IMR-90 (cell line): ENCODE results near the gene OR51G2. TPM values are rescaled to one million over a fixed set of nuclear protein-coding genes. Genes with fewer than 3 reads are reported as not detected.

Source experiments
- ATAC-seq: fragments of 200-7000 bp; cut with Tn5 transposase; 2 replicates; pipeline ENCODE4 v1.9.1; 2020; ENCODE audit warnings: low read depth, mild to moderate bottlenecking, moderate library complexity
- BruUV-seq: library from RNA; stranded (reverse); fragments of 400-500 nt; replicated peaks from 2 replicates; lab custom pipeline; 2021; lab: Mats Ljungman, UMichigan
- CTCF ChIA-PET: fragments of 300-600 bp; formaldehyde crosslinking; extraction: SDS; loops from one replicate; lab custom pipeline; 2021; ENCODE audit warnings: antibody characterized with exemption; lab: Yijun Ruan, JAX
- POLR2A ChIA-PET: fragments of 300-600 bp; sonication (Branson Sonifier 250); formaldehyde crosslinking; loops from one replicate; lab custom pipeline; 2022; ENCODE audit warnings: antibody characterized with exemption; ENCODE audit not compliant: unreplicated experiment; lab: Charles Lee
- DNase-seq: peaks from one replicate; pipeline ENCODE4 v3.0.0; 2013
- H2AFZ ChIP-seq: replicated peaks from 2 replicates; pipeline ENCODE3; 2013; ENCODE audit warnings: low read length, mild to moderate bottlenecking; ENCODE audit not compliant: poor library complexity
- H2AK5ac ChIP-seq: 2 replicates; pipeline ENCODE4 v1.6.1; 2013; ENCODE audit warnings: low read depth, low read length, inconsistent platforms
- H2AK9ac ChIP-seq: replicated peaks from 2 replicates; pipeline ENCODE3; 2013; ENCODE audit warnings: mild to moderate bottlenecking, low read depth, low read length, moderate library complexity; ENCODE audit not compliant: poor library complexity
- H2BK120ac ChIP-seq: 2 replicates; pipeline ENCODE4 v1.6.1; 2013; ENCODE audit warnings: low read depth, low read length, inconsistent platforms
- H2BK15ac ChIP-seq: 3 replicates; pipeline ENCODE4 v1.6.1; 2013; ENCODE audit warnings: low read depth, low read length, inconsistent platforms
- H2BK20ac ChIP-seq: 2 replicates; pipeline ENCODE4 v1.6.1; 2013; ENCODE audit warnings: low read depth, mild to moderate bottlenecking, inconsistent platforms, low read length, moderate library complexity
- H2BK5ac ChIP-seq: 2 replicates; pipeline ENCODE4 v1.6.1; 2013; ENCODE audit warnings: mild to moderate bottlenecking, low read depth, low read length, inconsistent platforms; ENCODE audit not compliant: poor library complexity, severe bottlenecking
- H3K14ac ChIP-seq: replicated peaks from 2 replicates; pipeline ENCODE4 v1.6.1; 2013; ENCODE audit warnings: low read depth, low read length, inconsistent platforms
- H3K18ac ChIP-seq: 2 replicates; pipeline ENCODE4 v1.6.1; 2013; ENCODE audit warnings: low read depth, low read length, control low read depth
- H3K23ac ChIP-seq: 2 replicates; pipeline ENCODE4 v1.6.1; 2013; ENCODE audit warnings: low read depth, low read length, inconsistent platforms
- H3K27ac ChIP-seq: 2 replicates; pipeline ENCODE4 v1.5.1; 2013; ENCODE audit warnings: mild to moderate bottlenecking, control low read depth, low read length; ENCODE audit not compliant: insufficient read depth
- H3K27me3 ChIP-seq: 2 replicates; pipeline ENCODE4 v1.6.1; 2013; ENCODE audit warnings: low read length; ENCODE audit not compliant: control insufficient read depth, insufficient read depth
- H3K36me3 ChIP-seq: 2 replicates; pipeline ENCODE4 v1.6.1; 2013; ENCODE audit warnings: low read length, mixed read lengths; ENCODE audit not compliant: control insufficient read depth, insufficient read depth
- H3K4ac ChIP-seq: 2 replicates; pipeline ENCODE4 v1.6.1; 2013; ENCODE audit warnings: low read depth, low read length, inconsistent platforms
- H3K4me1 ChIP-seq: 2 replicates; pipeline ENCODE4 v1.6.1; 2013; ENCODE audit warnings: low read length, mixed read lengths; ENCODE audit not compliant: control insufficient read depth, insufficient read depth
- H3K4me2 ChIP-seq: 2 replicates; pipeline ENCODE4 v1.6.1; 2013; ENCODE audit warnings: low read depth, mild to moderate bottlenecking, control low read depth, low read length, moderate library complexity
- H3K4me3 ChIP-seq: 2 replicates; pipeline ENCODE4 v1.5.1; 2013; ENCODE audit warnings: low read depth, mild to moderate bottlenecking, control low read depth, low read length, moderate library complexity; ENCODE audit not compliant: insufficient read depth
- H3K56ac ChIP-seq: 2 replicates; pipeline ENCODE4 v1.6.1; 2013; ENCODE audit warnings: low read length, inconsistent platforms; ENCODE audit not compliant: insufficient read depth; ENCODE audit errors: extremely low read depth
- H3K79me1 ChIP-seq, 2 experiments: 2 replicates each; pipeline ENCODE4 v1.6.1; 2013; ENCODE audit warnings: low read length in 2 of 2, inconsistent platforms in 1 of 2, low read depth in 1 of 2
- H3K9ac ChIP-seq: 2 replicates; pipeline ENCODE4 v1.6.1; 2013; ENCODE audit warnings: low read depth, low read length, control low read depth
- H3K9me1 ChIP-seq: 2 replicates; pipeline ENCODE4 v1.6.1; 2013; ENCODE audit warnings: low read length, inconsistent platforms; ENCODE audit not compliant: insufficient read depth
- H3K9me3 ChIP-seq: 2 replicates; pipeline ENCODE4 v1.6.1; 2013; ENCODE audit warnings: low read length; ENCODE audit not compliant: control insufficient read depth, insufficient read depth
- H4K20me1 ChIP-seq: 2 replicates; pipeline ENCODE4 v1.6.1; 2013; ENCODE audit warnings: low read length, inconsistent platforms; ENCODE audit not compliant: insufficient read depth
- H4K5ac ChIP-seq: 2 replicates; pipeline ENCODE4 v1.6.1; 2013; ENCODE audit warnings: mild to moderate bottlenecking, low read depth, low read length, control low read depth
- H4K8ac ChIP-seq, 2 experiments: 2 replicates each; pipeline ENCODE4 v1.6.1; 2013; ENCODE audit warnings: low read depth in 2 of 2, low read length in 2 of 2, control low read depth in 1 of 2, inconsistent platforms in 1 of 2
- H4K91ac ChIP-seq: 2 replicates; pipeline ENCODE4 v1.6.1; 2013; ENCODE audit warnings: low read depth, low read length, inconsistent platforms; ENCODE audit not compliant: insufficient read depth
- CTCF ChIP-seq: conservative IDR thresholded peaks from 2 replicates; pipeline ENCODE4 v1.5.1; 2012; ENCODE audit warnings: mild to moderate bottlenecking, low read depth, low read length, improper control_type of control experiment
- MAFK ChIP-seq: IDR thresholded peaks from 2 replicates; pipeline ENCODE4 v1.6.1; 2012; ENCODE audit warnings: low read depth, low read length, improper control_type of control experiment
- POLR2A ChIP-seq: IDR thresholded peaks from 2 replicates; pipeline ENCODE4 v1.6.1; 2012; ENCODE audit warnings: mild to moderate bottlenecking, low read depth, low read length
- RCOR1 ChIP-seq: IDR thresholded peaks from 2 replicates; pipeline ENCODE4 v1.6.1; 2012; ENCODE audit warnings: mild to moderate bottlenecking, low read length, improper control_type of control experiment; ENCODE audit not compliant: insufficient replicate concordance
- USF2 ChIP-seq: fragments of 150-350 bp; IDR thresholded peaks from 2 replicates; pipeline ENCODE4 v1.6.1; 2017; ENCODE audit warnings: mild to moderate bottlenecking, antibody characterized with exemption, low read length, low read depth
- WGBS, 2 experiments: methylation state at CpG; one replicate each; pipeline versions ENCODE4 v1.1.5 to v1.1.7; 2013; ENCODE audit warnings: missing lambda C conversion rate in 2 of 2; ENCODE audit not compliant: insufficient read length in 1 of 2; ENCODE audit errors: extremely low coverage in 2 of 2; 5-methylcytosine and 5-hydroxymethylcytosine counted together
- dilution Hi-C: fragments of 300-500 bp; cut with HindIII; formaldehyde crosslinking; loops from one replicate; pipeline ENCODE4 v1.14.3; 2018; ENCODE audit warnings: low sequenced_read_pairs; ENCODE audit not compliant: unreplicated experiment
- in situ Hi-C: fragments of 300-500 bp; cut with MboI; formaldehyde crosslinking; loops from 3 replicates; pipeline ENCODE4 v1.14.3; 2019; ENCODE audit warnings: low sequenced_read_pairs, inconsistent platforms, mixed read lengths
- intact Hi-C: fragments of 100-400 bp; cut with micrococcal nuclease; formaldehyde crosslinking; loops from 2 replicates; pipeline ENCODE4 v1.10.0; 2022
- polyA plus RNA-seq, 3 experiments: library from polyadenylated mRNA; depleted of rRNA; stranded (reverse); fragments of >200 nt; gene quantifications; 2 replicates each; pipeline ENCODE4 v1.2.3, GENCODE V29; 2012; ENCODE audit warnings: low replicate concordance in 1 of 3
- total RNA-seq: library from RNA; depleted of rRNA; stranded (reverse); fragments of >200 nt; gene quantifications from 2 replicates; pipeline ENCODE4 v1.2.3, GENCODE V29; 2012

OR51G2 gene
- total and polyA plus RNA-seq, 2 of the 4 experiments (the other 2 are of a cell fraction) = not detected

GRCh38 chr11:4865855-4866254 is 53.3 kb downstream of the OR51G2 start:
- no peak overlapping the region for H3K23ac ChIP-seq
- H3K56ac ChIP-seq = no peak overlapping the region
- H3K14ac ChIP-seq = no peak overlapping the region
- POLR2A ChIA-PET = no interaction called here
- H2BK5ac ChIP-seq = no peak overlapping the region
- no peak overlapping the region for H2BK120ac ChIP-seq
- H3K4ac ChIP-seq = no peak overlapping the region
- dilution Hi-C loops = no loop called here
- H3K4me1 ChIP-seq = no peaks in the 10 kb centered on the region
- H2BK15ac ChIP-seq = no peak overlapping the region
- CTCF ChIA-PET = no interaction called here
- BruUV-seq = no TSS peak
- H3K36me3 ChIP-seq = no peaks in the 10 kb centered on the region
- ATAC-seq (no peak), DNase-seq (no peak)
- in situ Hi-C loops = no loop called here
- no peaks in the 10 kb centered on the region for H3K79me1 ChIP-seq
- H2AK5ac ChIP-seq = no peak overlapping the region
- no peak overlapping the region for H4K5ac ChIP-seq
- intact Hi-C loops = no loop called here
- WGBS, 2 experiments = no CpG with 5 or more reads among the region's 1 CpG
- H3K4me3 ChIP-seq = no peak overlapping the region
- H3K4me2 ChIP-seq = no peak overlapping the region
- H3K27ac ChIP-seq = no peak overlapping the region
- H3K9me1 ChIP-seq = no peaks in the 10 kb centered on the region
- no peak overlapping the region for H3K9ac ChIP-seq
- no peak for TF ChIP-seq POLR2A
- TF ChIP-seq USF2 = no peak
- no peak for TF ChIP-seq MAFK
- no peak for TF ChIP-seq CTCF
- no peak for TF ChIP-seq RCOR1
- no peak overlapping the region for H2BK20ac ChIP-seq
- no peak overlapping the region for H4K91ac ChIP-seq
- no peaks in the 10 kb centered on the region for H4K20me1 ChIP-seq
- H2AK9ac ChIP-seq = no peak overlapping the region
- H4K8ac ChIP-seq = no peak overlapping the region
- H3K18ac ChIP-seq = no peak overlapping the region
- H3K9me3 ChIP-seq = no peaks in the 10 kb centered on the region
- H3K27me3 ChIP-seq = no peaks in the 10 kb centered on the region
- no peak overlapping the region for H2AFZ ChIP-seq
